22Rv1 (cell line): ENCODE measurements around the gene MAST4.

ENCODE experiments used
- ZFX ChIP-seq: fragments of 450-650 bp; IDR thresholded peaks from 2 replicates; pipeline ENCODE4 v1.6.1; 2017; ENCODE audit warnings: antibody characterized with exemption, borderline replicate concordance
- TF ChIP-seq, protein P1 (sequence below): fragments of 450-650 bp; IDR thresholded peaks from 2 replicates; pipeline ENCODE4 v1.5.1; 2017; ENCODE audit warnings: mild to moderate bottlenecking

DNA sequence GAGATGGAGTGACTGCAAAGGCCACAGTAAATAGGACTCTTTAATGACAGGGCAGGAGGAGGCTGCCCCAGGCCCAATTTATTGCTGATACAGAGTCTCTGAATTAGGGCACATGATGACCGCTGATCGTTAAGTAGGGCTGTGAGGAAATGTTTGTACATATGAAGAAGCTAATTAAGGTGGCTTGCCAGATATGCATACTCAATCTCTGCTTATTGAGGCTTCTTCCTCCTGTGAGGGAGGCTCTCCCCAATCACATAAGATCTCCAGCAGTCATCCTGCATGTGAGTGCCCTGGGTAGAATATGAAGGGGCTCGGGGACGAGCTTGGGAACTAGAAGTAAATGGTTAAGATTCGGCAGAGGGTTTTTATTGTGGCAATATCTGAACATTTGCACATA, 608.6 kb downstream of the MAST4 start:
- TF ChIP-seq, protein P1, sequence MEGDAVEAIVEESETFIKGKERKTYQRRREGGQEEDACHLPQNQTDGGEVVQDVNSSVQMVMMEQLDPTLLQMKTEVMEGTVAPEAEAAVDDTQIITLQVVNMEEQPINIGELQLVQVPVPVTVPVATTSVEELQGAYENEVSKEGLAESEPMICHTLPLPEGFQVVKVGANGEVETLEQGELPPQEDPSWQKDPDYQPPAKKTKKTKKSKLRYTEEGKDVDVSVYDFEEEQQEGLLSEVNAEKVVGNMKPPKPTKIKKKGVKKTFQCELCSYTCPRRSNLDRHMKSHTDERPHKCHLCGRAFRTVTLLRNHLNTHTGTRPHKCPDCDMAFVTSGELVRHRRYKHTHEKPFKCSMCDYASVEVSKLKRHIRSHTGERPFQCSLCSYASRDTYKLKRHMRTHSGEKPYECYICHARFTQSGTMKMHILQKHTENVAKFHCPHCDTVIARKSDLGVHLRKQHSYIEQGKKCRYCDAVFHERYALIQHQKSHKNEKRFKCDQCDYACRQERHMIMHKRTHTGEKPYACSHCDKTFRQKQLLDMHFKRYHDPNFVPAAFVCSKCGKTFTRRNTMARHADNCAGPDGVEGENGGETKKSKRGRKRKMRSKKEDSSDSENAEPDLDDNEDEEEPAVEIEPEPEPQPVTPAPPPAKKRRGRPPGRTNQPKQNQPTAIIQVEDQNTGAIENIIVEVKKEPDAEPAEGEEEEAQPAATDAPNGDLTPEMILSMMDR: no peak
- TF ChIP-seq ZFX: no peak
